Ramos (cell line): ENCODE results near the gene BNIP2.
"Not testable (repeated sequence)": the region's sequence is repeated elsewhere in the genome, so short reads cannot be mapped to it uniquely, and the experiment has no call there.

Source experiments
- in situ Hi-C: fragments of 300-500 bp; cut with MboI; formaldehyde crosslinking; loops from one replicate; pipeline ENCODE4 v1.14.3; 2022; ENCODE audit warnings: low sequenced_read_pairs; ENCODE audit not compliant: unreplicated experiment

Gene BNIP2

GRCh38 chr15:59645812-59646211 lies 43.3 kb downstream of the BNIP2 start:
- in situ Hi-C loops, result not testable (repeated sequence)

DNA sequence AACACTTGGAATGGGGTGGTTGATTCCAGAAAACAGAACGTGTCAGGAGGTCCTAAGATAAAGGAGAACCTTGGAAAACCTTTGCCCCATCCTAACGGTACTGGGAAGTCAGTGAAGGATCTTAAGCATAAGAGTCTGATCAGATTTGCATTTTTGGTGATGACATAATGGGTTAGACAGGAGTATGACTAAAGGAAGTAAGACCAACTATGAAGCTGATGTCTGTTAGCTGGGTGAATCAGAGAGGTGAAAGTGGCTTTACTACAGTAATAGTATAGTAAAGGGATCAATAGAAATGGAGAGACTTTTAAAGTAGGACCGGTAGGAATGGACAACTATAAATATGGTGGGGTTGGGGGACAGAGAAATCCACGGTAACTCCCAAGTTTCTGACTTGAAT lies 44.4 kb downstream of the BNIP2 start:
- in situ Hi-C loops, result no loop called here

GRCh38 chr15:59642351-59642750 lies 46.8 kb downstream of the BNIP2 start:
- in situ Hi-C loops, result no loop called here

- in situ Hi-C loops, result not testable (repeated sequence)
Measured at GRCh38 chr15:59637507-59637906, 51.6 kb downstream of the BNIP2 start.

GRCh38 chr15:59636184-59636583 lies 52.9 kb downstream of the BNIP2 start:
- in situ Hi-C loops, result no loop called here

- in situ Hi-C loops, result no loop called here
Measured at GRCh38 chr15:59632714-59633113, 56.4 kb downstream of the BNIP2 start.

DNA sequence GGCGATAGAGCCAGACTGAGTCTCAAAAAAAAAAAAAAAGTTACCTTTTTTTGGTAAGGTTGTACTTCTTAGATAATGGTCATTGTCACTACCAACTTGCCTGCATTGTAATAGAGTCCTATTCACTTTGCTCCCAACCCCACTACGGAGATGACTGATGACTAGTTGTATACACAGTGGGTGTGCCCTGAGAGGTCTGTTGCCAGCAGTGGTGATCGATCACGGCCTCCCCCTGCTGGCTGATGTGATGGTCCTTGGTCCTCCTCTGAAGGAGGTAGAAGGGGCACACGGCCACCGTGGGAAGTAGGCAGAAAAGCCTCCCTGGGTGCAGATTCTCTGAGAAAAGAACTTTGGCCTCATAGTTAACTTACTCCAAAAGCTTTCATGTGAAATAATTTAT lies 66.8 kb downstream of the BNIP2 start:
- in situ Hi-C loops, result no loop called here

- in situ Hi-C loops, result no loop called here
Measured at GRCh38 chr15:59618406-59618805, 70.7 kb downstream of the BNIP2 start.

GRCh38 chr15:59616379-59616778 lies 72.7 kb downstream of the BNIP2 start:
- in situ Hi-C loops, result no loop called here

- in situ Hi-C loops, result no loop called here
Measured at GRCh38 chr15:59615661-59616060, 73.5 kb downstream of the BNIP2 start.

DNA sequence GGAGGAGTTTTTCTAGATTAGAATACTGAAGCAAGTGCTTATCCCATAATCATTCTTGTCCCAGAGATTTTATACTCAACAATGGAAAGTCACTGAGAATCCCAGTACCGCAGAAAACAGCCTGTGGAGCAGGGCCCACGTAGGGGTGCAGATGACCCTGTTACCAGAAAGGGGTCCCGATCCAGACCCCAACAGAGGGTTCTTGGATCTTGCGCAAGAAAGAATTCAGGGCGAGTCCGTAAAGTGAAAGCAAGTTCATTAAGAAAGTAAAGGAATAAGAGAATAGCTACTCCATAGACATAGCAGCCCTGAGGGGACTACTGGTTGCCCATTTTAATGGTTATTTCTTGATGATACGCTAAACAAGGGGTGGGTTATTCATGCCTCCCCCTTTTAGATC lies 75.0 kb downstream of the BNIP2 start:
- in situ Hi-C loops, result no loop called here

- in situ Hi-C loops, result no loop called here
Measured at GRCh38 chr15:59611276-59612260, 77.6 kb downstream of the BNIP2 start, which contains the start of gene GCNT3. TSS of gene GCNT3 (plus strand) at chr15:59611783. CDS start at chr15:59618239, 6,456 bp downstream.

GRCh38 chr15:59609730-59610712 lies 79.1 kb downstream of the BNIP2 start:
- in situ Hi-C loops, result no loop called here
